HG03565 (cell line): ENCODE results near the gene CHRNA10.
"Not testable (repeated sequence)": the region's sequence is repeated elsewhere in the genome, so short reads cannot be mapped to it uniquely, and the experiment has no call there.

Source experiments
- ATAC-seq: cut with Tn5 transposase; IDR thresholded peaks from one replicate; pipeline ENCODE4 v1.9.1; 2021; ENCODE audit warnings: mild to moderate bottlenecking, moderate library complexity; ENCODE audit not compliant: unreplicated experiment

CHRNA10 gene

GRCh38 chr11:3666023-3666530 lies 5.1 kb downstream of the CHRNA10 start:
- ATAC-seq, result no peak

DNA sequence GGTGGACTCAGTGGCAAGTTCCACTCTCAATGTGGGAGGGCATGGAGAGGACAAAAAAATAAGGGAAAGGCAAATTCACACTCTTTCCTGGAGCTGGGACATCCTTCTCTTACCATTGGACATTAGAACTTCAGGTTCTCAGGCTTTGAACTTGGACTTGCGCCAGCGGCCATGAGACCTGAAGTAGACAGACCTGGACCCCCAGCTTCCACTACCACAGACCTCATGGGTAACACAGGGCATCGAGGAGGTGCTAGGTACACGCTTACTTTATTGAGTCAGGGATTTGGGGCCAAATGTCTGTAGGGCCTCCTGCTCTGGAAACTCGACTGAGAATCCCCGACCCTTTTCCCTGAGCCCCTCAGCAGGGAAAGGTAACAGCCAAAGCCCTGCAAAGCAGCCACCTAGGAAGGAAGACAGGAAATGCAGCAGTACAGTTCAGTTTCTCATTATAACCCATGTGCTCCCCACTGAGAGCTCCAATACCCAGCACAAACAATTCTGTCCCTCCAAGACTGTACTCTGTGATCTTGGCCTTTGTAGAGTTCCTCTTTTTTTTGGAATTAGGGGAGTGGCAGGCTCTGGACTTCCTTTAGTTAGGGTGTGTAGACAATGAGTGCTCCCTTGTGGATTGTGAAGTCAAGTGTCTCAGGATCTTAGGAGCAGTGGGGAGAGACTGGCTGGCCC lies 5.7 kb downstream of the CHRNA10 start:
- no peak for ATAC-seq

DNA sequence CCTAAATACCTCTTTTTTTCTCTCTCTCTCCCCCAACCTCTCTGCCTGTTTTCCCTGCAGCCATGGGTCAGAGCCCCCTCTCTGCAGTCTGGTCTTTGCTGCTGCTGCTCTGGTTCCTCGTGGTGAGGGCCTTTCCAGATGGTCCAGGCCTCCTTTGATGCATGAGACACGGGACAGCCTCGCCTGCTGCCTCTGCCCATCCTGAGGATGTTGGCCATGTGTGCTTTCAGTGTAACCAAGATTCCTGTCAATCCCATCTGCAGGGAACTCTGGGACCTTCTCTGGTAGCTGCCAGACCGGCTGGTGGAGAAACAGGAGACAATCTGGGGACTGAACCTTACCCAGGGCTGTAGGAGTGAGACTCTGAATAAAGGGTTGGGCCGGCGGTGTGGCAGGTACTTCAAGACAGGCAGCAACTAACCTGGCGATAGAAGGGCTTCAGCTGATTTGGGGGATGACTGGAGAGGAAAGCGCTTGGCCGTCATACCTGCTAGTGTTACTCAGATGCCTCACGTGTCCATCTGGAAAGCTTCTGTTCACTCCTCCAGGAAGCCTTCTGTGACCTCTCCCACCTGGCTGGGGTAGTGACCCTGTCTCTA lies 7.1 kb downstream of the CHRNA10 start:
- no peak for ATAC-seq

DNA sequence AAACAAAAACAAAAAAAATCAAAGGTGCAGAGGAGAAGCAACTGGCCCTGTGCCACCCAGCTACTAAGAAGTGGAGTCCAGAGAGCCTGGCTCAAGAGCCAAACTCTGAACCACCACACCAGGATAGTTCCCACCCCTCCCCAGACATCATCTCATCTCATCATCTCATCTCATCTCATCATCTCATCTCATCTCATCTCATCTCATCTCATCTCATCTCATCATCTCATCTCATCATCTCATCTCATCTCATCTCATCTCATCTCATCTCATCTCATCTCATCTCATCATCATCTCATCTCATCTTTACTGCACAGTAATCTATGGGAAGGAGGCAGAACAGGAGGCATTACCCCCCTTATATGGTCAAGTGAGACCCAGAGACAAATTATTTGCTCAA lies 8.3 kb downstream of the CHRNA10 start:
- no peak for ATAC-seq

GRCh38 chr11:3660960-3661359 lies 10.2 kb downstream of the CHRNA10 start:
- no peak for ATAC-seq

DNA sequence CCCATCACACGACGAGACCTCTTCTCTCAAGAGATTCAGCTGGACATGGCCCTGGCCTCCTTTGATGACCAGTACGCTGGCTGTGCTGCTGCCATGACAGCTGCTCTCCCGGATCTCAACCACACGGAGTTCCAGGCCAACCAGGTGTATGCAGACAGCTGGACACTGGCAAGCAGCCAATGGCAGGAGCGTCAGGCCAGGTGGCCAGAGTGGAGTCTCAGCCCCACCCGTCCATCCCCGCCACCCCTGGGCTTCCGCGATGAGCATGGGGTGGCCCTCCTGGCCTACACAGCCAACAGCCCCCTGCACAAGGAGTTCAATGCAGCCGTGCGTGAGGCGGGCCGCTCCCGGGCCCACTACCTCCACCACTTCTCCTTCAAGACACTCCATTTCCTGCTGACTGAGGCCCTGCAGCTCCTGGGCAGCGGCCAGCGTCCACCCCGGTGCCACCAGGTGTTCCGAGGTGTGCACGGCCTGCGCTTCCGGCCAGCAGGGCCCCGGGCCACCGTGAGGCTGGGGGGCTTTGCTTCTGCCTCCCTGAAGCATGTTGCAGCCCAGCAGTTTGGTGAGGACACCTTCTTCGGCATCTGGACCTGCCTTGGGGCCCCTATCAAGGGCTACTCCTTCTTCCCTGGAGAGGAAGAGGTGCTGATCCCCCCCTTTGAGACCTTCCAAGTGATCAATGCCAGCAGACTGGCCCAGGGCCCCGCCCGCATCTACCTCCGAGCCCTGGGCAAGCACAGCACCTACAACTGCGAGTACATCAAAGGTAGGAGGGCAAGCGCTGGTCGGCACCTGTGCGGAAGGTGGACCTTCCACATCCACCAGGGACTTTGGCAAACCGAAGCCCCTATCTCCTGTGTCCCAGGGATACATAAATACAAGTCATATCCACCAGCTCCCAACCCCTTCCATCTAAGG lies 11.3 kb downstream of the CHRNA10 start:
- no peak for ATAC-seq

DNA sequence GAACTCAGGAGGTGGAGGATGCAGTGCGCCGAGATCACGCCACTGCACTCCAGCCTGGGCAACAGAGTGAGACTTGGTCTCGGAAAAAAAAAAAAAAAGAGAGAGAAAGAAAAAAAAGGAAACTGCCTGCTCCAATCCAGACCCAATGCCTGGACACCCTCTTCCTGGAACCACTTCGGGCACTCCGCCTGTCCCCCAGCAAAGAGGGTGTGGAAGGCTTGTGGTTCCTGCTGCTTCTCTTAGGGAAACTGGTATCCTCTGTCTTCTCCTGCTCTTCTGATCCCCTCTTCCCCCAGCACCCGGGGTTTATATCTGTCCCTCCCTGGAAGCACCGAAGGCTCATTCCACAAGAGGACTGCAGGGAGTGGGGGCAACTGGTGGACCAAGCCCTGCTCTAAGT lies 12.9 kb downstream of the CHRNA10 start:
- no peak for ATAC-seq

DNA sequence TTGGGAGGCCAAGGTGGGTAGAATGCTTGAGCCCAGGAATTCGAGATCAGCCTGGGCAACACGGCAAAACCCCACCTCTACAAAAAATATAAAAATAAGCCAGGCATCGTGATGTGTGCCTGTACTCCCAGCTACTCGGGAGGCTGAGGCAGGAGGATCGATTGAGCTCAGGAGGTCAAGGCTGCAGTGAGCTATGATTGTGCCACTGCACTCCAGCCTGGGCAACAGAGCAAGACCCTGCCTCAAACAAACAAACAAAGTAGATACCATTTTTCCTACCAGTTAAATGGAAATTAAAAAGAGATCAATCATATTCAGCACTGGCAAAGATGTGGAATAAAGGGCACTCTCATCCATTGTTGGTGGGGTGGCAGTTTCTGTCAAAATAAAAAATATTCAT lies 13.9 kb downstream of the CHRNA10 start:
- ATAC-seq, result not testable (repeated sequence)

DNA sequence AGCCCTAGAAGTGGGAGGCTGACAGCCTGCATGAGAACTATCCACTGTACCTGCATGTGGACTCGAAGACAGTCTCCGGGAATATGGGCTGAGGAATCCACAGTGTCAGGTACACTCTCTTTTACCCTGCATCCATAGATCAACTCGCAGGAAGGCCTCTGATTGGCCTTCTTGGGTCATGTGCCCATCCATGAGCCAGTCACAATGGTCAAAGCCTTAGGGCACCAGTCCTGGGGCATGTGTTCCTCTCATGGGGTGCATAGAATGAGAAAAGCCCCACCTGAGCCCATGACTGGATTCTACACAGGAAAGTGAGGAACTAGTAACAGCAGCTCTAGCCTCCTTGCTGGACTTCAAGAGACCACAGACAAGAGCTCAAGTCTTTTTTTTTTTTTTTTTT lies 15.6 kb downstream of the CHRNA10 start:
- no peak for ATAC-seq

- ATAC-seq, result not testable (repeated sequence)
Measured at GRCh38 chr11:3652514-3652913, 18.7 kb downstream of the CHRNA10 start.

DNA sequence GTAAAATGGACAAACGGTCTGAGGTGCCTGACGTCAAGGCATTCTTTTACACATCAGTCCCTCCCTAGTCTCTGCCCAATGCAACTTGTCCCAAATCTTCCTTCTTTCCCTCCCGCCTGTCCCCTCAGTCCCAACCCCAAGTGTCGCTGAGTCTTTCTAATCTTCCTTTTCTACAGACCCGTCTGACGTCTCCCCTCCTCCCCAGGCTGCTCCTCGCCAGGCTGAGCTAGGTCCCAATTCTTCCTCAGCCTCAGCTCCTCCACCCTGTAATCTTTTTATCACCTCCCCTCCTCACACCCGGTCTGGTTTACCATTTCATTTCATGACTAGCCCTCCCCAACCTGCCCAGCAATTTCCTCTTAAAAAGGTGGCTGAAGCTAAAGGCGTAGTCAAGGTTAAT lies 21.8 kb downstream of the CHRNA10 start:
- ATAC-seq, result not testable (repeated sequence)

DNA sequence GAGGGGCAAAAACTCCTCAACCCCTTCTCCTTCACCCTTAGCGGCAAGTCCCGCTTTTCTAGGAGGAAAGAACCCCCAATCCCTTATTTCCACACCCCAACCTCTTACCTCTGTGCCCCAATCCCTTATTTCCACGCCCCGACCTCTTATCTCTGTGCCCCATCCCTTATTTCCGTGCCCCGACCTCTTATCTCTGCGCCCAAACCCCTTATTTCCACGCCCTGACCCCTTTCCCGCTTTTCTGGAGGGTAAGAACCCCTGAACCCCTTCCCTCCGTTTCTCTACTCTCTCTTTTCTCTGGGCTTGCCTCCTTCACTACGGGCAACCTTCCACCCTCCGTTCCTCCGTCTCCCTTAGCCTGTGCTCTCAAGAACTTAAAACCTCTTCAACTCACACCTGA lies 22.3 kb downstream of the CHRNA10 start:
- ATAC-seq, result not testable (repeated sequence)

DNA sequence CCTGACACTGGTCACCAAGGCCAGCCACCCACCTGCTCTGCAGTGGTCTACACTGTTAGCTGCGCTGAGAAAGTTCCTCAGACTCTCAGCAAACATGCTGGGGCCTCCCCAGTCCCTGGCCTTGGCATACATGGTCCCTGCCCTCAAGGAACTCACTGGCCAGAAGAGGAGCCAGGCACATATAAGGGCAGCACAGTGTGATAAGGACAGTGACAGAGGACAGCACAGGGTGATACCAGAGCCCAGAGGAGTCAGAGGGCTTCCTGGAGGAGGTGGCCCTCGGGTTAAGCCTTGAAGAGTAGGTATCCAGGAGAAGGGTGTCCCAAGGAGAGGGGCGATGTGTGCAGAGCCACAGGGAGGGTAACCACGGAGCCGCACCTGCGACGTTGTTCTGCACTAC lies 25.6 kb downstream of the CHRNA10 start:
- no peak for ATAC-seq

DNA sequence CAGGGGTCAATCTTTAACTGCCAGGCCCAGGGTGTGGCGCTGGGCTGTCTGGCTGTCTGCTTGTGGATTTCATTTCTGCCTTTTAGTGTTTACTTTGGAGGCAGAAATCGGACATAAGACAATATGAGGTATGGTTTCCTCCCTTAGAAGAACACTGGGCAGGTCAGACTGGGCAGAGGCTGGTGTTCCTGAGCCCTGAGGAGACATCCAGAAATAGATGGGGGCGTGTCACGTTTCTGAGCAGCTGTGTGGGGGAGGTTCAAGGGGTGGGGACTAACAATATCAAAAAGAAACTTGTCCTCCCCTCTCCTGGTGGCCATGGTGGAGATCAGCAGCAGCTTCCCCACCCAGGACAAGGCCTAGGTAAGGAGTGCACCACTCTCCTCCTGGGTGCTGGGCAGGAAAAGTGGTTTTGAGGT lies 26.4 kb downstream of the CHRNA10 start, which contains the start of gene ART1:
Gene ART1 (plus strand): TSS at position 312 of the 419 bp plus-strand sequence. CDS start 14,086 bp downstream, outside the sequence.
- no peak for ATAC-seq

- ATAC-seq, result not testable (repeated sequence)
Measured at GRCh38 chr11:3643102-3643546, 28.1 kb downstream of the CHRNA10 start.

DNA sequence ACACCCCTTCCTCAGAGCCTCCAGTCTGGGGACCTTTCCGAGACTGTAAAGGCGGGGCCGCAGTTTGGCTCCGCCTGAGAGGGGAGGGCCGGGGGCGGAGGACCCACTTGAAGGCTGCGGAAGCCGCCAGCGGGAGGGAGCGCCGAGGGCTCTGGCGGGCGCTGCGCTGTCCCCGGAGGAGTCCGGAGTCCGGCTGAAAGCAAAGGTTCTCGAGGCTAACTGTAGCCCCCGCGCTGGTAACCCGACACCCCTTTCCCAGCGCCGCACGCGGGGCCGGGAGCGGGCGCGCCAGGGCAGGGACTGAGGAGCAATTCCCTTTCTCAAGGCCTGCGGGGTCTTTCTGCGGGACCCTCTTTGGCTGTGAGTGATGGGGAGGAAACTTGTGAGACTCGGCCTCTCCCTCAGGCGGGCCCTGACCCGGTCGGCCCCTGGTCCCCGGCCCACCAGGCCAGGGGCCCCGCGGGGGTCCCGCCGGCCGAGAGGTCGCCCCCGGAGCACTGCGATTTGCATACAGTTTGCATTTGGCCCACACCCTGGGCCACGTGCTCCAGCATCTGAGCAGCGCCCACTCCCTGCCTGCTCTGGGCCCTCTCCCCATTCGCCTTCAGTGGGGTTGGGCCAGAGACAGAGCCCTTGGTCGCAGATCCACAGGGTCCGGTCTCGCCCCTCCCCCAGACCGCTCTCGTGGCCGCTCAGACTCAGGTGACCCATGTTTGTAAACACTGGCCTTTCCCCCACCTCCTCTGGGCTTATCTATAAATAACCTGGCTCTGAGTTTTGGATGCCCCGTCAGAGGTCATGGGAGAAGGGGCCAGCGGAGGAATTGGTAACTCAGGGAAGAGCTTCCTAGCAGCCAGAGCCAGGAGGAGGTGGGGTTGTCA lies 28.9 kb downstream of the CHRNA10 start:
- no peak for ATAC-seq

- no peak for ATAC-seq
Measured at GRCh38 chr11:3641701-3642070, 29.5 kb downstream of the CHRNA10 start, which contains the start of gene ART5. Gene ART5, minus strand, starts transcription at chr11:3641992. Its CDS starts 130 bp downstream, at chr11:3641862.

DNA sequence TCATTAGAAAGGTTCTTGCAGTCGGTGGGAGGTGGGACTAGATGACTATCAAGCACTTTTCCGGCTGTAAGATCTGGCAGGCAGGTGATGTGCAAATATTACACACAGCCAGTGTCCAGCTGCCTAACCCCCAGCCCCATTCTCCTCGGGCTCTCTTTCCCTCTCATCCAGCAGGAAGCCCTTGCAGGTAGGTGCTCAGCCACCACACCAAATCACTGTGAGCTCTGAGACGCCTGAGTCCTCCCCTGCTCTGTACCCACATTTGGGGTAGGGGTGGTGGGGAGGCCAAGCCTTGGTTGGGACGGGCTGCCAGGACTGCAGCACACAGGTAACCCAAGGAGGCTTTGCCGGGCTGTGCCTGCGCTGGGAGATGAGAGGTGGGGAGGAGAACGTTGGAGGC lies 30.0 kb downstream of the CHRNA10 start:
- ATAC-seq, result no peak

DNA sequence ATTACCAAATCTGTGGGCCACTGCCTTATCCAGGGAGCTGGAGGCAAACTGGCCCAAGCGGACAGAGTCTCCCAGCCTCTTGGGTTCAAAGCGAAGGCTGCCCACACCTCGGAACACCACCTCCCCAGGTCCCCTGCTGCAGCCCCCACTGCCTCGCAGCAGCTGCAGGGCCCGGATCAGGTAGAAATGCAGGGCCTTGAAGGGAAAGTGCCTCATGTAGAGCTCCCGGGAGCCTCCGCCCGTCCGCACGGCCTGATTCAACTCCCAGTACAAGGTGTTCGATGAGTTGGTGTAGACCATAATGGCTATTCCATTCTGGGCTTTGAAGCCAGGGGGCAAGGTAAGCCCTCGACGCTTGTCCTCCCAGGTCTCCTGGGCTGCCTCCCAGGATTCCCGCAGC lies 31.3 kb downstream of the CHRNA10 start:
- ATAC-seq, result no peak

- ATAC-seq, result no peak
Measured at GRCh38 chr11:3638513-3638912, 32.7 kb downstream of the CHRNA10 start.
